UCSD-AML1 (cell line): Measurements from ENCODE around the gene ARL8B.

Experiments used
- DNase-seq: peaks from one replicate; lab custom pipeline; 2025; ENCODE audit not compliant: unreplicated experiment; lab: John Stamatoyannopoulos, UW

Gene ARL8B

DNA sequence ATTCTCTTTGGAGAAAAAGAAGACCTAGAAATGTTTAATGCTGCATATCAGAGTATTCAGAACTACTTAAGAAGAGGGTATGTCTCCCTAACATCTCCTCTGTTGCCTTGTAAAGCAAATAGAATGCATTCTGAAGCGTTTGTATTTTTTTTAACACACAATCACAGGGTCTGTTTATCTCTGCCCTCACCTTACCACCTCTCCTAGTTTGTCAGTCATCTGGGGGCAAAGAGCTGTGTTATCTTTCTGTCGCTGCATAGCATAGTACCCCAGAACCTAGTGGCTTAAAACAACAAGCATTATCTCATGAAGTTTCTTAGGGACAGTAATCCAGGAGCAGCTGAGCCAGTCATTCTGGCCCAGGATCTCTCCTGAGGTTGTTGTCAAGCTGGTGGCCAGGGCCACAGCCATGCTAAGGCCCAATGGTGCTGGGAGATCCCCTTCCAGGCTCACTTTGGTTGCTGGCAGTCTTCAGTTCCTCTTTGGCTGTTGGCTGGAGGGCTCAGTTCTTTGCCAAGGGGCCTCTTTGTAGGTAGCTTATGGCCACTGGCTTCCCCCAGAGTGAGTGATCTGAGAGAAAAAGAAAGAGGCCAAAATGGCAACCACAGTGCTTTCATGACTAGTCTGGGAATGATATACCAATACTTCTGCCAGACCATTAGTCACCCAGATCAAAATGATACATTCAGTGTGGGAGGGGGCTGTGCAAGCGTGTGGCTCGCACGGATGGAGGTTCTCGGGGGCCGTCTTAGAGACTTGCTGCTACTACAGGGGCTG lies 83.3 kb downstream of the ARL8B start:
- no peak for DNase-seq

DNA sequence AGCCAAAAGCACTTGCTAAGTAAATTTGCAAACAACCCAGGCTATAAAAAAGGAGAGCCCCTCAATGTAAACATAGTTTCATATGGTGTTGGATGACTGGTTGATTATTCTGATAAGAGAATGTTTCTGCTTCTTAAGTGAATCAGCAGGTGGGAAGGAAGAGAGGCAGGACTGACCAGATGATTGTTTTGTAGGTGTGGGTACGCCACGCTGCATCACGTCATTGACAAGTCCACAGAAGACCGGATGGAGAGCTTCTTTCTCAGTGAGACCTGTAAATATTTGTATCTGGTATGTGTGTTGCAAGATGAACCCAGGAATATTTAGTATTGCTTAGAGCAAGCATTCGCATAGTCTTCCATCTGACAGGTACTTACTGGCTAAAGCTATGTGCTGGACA lies 88.8 kb downstream of the ARL8B start:
- no peak for DNase-seq

DNA sequence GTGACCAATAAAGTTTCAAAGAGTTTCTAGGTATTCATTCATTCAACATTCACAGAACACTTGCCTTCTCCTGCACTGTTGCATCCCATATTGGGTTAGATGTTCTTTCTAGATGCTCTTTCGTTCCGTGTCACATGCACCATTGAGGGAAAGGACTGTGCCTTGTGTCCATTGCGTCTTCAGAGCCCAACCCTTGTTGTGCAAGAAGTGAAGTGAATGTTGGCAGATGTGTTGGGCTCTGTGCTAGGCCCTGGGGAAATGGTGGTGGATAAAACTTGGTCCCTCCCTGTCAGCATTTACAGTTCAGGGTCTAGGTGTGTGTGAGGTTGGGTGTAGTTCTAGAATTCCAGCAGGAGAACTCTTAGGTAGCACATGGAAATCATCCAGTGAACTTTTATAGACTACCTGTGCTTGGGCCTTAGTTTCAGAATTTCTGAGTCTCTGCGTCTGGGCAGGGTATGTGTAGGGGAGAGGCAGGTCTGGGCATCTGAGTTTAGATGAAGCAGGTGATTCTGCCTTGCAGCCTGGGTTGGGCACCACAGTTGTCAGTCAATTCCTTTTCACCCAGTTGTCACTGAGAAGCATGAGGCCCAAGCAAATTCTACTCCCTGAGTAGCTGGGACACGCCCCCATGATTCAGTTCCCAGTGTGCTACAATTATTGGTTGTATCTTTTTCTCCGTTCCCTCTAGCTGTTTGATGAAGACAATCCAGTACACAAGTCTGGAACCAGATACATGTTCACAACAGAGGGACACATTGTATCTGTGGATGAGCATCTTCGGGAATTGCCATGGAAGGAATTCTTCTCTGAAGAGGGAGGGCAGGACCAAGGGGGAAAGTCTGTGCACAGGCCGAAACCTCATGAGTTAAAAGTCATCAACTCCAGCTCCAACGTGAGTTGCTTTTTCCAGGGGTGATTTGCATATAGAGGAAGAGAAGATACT lies 90.8 kb downstream of the ARL8B start:
- no peak for DNase-seq

DNA sequence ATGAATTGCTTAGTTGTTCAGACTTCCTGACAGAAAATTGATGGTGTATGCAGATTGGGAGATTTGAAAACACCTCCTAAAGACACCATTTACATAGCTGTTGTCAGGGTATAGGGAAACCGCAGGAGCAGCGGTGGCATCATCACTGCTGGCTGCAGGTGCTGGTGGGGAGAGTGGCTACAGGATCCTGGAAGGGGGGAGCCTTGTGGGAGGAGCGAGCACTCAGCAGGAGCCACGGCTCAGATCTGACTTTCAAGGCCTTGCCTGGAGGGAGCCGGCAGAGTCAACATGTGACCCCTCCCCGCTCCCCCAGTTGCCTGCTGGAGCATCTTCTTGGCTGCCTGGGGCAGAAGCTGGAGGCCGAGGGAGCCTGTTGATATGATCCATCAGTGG lies 91.5 kb downstream of the ARL8B start:
- DNase-seq, result no peak

DNA sequence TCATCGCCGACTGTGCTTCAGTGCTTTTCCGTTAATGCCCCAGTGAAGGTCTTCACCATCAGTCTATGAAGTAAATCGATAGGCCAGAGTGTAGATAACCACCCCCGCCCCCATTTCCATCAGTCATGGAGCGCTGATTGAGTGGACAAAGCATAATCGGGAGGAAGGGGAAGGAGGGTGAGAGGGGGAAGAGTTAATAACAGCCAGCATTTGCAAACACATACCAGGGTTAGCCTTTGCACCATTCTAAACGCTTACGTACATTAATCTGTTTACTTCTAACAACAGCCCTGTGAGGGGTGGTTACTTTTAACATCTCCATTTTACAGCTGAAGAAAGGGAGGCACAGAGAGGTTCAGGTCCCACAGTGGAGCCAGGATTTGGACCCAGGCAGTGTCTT lies 92.3 kb downstream of the ARL8B start:
- no peak for DNase-seq

DNA sequence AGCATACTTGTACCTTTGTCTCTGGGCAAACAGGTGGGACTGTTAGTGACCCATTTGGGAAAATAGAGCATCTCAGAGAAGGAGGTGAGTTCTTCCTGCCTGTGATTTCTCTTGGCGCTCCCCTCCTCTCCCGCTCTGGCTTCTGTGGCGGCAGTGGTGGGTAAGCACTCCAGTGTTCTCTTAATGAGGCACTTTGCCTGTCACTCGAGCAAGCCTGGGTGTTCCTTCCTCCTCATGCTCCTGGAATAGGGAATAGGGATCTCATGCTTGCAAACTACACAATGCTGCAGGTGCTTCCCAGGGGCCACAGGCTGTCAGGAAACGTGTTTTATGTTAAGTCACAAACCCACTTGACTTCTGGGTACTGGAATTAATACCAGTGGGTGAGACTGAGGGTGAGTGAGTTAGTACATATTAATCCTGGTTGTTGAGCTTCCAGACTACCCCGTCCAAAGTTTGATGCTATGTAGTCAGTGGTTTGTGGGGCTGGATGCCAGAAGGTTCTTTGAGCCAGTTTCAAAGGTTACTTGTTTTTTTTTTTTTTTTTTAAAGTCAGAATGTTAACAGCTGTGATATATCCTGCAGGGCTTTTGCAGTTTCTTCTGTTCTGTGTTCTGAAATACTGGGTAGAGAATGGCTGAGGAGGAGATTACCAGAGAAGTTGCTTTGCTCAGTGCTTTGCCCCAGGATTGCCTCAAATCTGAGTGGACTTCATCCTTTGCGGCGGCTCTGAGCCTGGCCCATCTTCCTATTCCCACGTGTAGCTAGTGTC lies 95.9 kb downstream of the ARL8B start:
- DNase-seq, result no peak

DNA sequence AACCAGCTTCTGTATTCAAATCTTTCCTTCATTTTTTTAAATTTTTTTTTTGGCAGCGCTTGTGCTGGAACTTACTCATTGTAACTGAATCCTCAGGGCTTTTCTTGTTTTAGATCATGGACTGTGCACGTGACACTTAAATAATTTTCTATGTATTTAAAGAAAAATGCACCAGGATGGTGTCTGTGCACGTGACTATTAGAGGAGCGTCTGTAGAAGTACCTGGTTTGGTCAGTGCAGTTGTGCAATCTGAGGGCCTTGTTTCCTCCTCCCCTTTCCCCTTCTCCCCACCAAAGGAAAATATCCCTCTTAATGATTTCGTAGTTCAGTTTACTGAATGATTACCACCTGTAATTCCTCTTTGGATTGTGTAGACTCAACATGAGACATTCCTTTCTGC lies 96.7 kb downstream of the ARL8B start:
- DNase-seq, result no peak

DNA sequence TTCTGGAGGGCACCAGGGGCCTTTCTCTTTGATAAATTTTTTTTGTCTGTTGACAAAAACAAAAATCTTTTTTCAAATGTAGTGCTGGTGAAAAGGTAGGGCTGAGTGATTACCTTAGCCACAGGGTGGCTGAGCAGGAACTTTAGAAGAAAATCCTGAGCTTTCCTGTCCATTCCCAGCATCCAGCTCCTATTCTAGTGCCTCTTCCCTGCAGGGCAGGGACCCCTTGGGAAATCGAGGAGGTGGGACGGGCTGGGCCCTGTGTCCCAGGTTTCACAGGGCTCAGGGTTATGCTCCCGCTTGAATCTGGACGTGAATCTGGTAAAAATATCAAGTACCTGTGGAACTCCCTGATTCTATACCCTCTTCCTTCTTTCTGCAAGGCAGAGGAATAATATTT lies 97.1 kb downstream of the ARL8B start:
- no peak for DNase-seq

DNA sequence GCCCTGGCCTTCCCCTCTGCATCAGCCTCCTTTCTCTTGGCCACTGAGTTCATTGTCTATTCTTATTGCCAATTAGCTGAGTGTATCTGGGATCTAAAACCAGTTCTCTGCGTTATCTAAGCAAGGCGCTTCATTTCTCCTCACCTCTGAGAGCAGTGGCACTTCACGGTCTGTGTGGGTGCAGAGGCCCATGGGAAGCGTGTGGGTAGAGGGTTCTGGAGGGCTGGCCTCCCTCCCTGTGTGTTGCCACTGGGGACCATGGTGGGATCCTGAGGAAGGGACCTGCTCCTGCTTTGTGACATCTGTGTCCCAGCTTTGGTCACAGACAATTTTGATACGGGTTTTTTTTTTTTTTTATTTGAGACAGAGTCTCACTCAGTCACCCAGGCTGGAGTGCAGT lies 98.1 kb downstream of the ARL8B start:
- no peak for DNase-seq

DNA sequence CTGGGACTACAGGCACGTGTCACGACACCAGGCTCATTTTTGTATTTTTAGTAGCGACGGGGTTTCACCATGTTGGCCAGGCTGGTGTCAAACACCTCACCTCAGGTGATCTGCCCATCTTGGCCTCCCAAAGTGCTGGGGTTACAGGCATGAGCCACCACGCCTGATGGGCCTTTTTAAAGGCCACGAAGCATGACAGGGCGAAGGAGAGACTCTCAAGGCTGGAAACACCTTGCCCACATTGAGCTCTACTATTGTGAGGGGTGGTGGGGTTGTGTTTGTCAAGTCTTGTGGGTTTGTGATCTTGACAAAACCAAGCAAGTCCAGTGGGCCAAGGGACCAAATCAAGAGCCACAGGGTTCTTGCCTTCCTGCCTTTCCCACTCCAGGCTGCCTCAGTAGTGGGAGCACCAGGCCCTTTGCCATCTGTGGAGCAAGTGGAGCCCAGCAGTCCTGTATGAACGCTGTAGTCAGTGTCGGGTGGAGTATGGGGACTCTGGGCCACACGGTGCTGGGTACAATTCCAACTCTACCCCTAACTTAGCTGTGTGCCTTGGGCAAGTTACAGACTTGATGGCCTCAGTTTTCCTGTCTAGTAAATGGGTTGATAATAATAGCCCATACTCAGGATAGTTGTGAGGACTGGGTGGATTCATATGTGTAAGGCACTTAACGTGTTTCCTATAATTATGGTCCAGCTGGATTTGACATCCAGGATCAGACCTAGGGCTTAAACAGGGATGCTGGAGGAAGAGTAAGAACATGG lies 98.8 kb downstream of the ARL8B start:
- no peak for DNase-seq

DNA sequence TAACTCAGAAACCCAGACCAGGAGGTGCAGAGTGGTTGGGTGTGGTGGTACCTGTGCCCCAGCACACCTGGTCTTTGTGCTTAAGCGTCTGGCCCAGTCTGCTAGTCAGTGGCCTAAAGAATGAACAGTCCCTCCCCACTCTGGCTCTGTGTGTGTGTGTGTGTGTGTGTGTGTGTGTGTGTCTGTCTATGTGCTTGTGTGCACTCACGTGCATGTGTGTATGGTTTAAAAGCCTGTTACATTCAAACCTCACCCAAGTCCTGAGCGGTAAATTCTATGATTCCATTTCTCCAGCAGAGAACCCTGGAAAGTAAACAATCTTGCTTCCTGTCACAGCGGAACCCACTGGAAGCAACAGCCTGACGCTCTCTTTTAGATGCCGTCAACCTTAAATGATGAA lies 99.6 kb downstream of the ARL8B start:
- DNase-seq, result no peak

DNA sequence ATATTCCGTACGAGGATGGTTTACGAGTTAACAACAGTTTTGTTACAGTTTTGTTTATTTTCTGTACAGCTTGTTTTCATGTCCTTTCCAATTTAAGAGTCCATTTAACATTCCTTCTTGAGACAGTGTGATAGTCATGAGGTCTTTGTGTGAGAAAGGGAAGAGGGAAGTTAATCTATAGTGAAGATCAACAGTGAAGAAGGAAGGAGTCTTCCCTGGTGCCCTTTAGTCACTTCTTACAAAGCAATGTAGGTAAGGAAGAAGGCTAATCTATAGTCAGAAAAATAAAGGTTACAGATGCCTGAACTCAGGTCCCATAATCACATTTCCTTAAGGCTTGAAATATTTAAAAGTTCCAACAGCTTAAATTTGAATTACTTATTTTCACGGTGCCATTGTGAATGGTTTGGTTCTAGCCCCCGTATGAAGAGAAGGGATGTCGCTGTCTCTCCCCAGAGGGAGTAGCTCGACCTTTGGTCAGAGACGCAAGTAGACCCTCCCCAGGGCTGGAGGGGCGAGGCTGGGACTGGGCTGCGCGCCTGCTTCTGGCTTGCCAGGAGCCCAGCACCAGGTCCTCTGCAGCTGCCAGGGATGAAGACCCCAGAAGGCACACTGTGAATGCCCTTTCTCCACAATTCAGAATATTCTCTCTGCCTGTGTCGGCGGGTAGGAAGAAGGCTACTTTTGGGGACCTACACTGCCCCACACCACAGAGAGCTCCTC lies 100.4 kb downstream of the ARL8B start:
- DNase-seq, result no peak

DNA sequence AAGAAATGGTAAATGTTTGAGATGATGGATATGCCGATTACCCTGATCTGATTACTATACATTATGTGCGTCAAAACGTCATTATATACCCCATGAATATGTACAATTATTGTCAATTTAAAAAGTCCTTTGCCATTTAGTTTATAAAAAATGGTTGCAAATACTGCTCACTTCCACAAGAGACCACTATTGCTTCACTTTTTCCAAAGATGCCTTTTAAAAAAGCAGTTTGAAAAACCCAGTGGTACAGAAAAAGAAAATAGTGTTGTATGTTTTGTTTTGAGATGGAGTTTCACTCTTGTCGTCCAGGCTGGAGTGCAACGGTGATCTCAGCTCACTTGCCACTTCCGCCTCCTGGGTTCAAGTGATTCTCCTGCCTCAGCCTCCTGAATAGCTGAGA lies 104.7 kb downstream of the ARL8B start:
- DNase-seq, result no peak

DNA sequence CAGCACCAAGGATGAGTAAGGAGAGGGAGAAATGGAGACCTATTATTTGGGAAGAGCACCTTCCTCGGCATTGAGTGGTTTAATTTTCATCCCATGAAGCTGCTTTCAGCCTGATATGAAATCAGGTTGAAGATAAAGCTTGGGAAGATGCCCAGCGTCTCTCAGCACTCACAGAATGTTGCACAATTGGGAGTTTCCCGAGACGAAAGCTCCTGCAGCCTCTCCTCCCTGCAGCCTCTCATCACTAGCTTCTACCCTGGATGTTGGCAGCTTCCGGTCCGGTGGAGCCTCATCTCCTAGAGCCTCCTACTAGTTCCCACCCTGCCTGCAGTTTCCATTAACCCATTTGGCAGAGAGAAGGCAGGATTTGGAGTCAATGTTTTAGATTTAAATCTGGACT lies 105.7 kb downstream of the ARL8B start:
- DNase-seq, result no peak

DNA sequence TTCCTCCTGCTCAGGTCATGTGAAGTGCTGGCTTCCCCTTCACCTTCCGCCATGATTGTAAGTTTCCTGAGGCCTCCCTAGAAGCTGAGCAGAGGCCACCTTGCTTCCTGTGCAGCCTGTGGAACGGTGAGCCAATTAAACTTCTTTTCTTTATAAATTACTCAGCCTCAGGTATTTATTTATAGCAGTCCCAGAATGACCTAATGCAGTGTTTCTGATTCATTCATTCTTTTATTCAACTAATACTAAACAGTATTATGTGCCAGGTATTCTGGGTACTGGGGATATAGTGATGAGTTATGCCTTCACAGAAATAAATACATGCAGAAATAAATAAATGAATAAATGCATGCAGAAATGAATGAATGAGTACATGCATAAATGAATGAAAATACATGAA lies 107.3 kb downstream of the ARL8B start:
- DNase-seq, result no peak
